Tibial nerve (tissue), 4 donors: ENCODE data around the gene ARL13A. TPM values are rescaled to one million over a fixed set of nuclear protein-coding genes. Genes with fewer than 3 reads are reported as not detected.
"Not testable (repeated sequence)": the region's sequence is repeated elsewhere in the genome, so short reads cannot be mapped to it uniquely, and the experiment has no call there.

Source experiments
- DNase-seq, 2 donors: peaks; one replicate each; pipeline ENCODE4 v3.0.0-alpha.2; 2019; ENCODE audit warnings: low spot score in 2 of 2
- H3K27ac ChIP-seq, 4 donors: fragments of 200-600 bp; sonication (generic) in 3 of 4; one replicate each; pipeline ENCODE4 v1.5.1; 2017 to 2019; ENCODE audit warnings: mild to moderate bottlenecking in 1 of 4
- H3K27me3 ChIP-seq, 2 donors: fragments of 200-600 bp; sonication (generic) in 1 of 2; one replicate each; pipeline versions ENCODE4 v1.5.1 to v1.6.0; 2017 to 2019
- H3K36me3 ChIP-seq, 3 donors: fragments of 200-600 bp; sonication (generic); one replicate each; pipeline ENCODE4 v1.5.1; 2018 to 2019
- H3K4me1 ChIP-seq, 4 donors: fragments of 200-600 bp; sonication (generic) in 3 of 4; one replicate each; pipeline ENCODE4 v1.5.1; 2017 to 2019
- H3K4me3 ChIP-seq, 4 donors: fragments of 200-600 bp; sonication (generic) in 3 of 4; one replicate each; pipeline ENCODE4 v1.5.1; 2017 to 2019; ENCODE audit warnings: mild to moderate bottlenecking in 1 of 4, moderate library complexity in 1 of 4
- H3K9me3 ChIP-seq, 4 donors: fragments of 200-600 bp; sonication (generic) in 3 of 4; one replicate each; pipeline ENCODE4 v1.5.1; 2017 to 2019
- CTCF ChIP-seq, 5 experiments: fragments of 200-600 bp in 3 of 5; fragments of 450-650 bp in 2 of 5; sonication (generic) in 3 of 5; IDR thresholded peaks; one replicate each; pipeline ENCODE4 v1.5.1; 2016 to 2019; ENCODE audit warnings: antibody characterized with exemption in 5 of 5, mild to moderate bottlenecking in 3 of 5, moderate library complexity in 2 of 5
- EP300 ChIP-seq, 2 donors: sonication (generic); formaldehyde crosslinking; IDR thresholded peaks; one replicate each; pipeline ENCODE4 v1.6.1; 2017; ENCODE audit warnings: antibody characterized with exemption in 2 of 2, mild to moderate bottlenecking in 1 of 2
- POLR2A ChIP-seq, 2 donors: fragments of 450-650 bp; IDR thresholded peaks; one replicate each; pipeline ENCODE4 v1.6.1; 2017; ENCODE audit warnings: antibody characterized with exemption in 2 of 2, mild to moderate bottlenecking in 2 of 2, moderate library complexity in 2 of 2
- WGBS, 2 donors: methylation state at CpG; one replicate each; pipeline ENCODE4 v1.1.5; 2018; 5-methylcytosine and 5-hydroxymethylcytosine counted together
- total RNA-seq, 4 donors: library from RNA; depleted of rRNA; stranded (reverse); fragments of >200 nt; gene quantifications; one replicate each; pipeline ENCODE4 v1.1.0, GENCODE V29; 2016

ARL13A gene
- total RNA-seq, 4 donors from 2014 or later: not detected

DNA sequence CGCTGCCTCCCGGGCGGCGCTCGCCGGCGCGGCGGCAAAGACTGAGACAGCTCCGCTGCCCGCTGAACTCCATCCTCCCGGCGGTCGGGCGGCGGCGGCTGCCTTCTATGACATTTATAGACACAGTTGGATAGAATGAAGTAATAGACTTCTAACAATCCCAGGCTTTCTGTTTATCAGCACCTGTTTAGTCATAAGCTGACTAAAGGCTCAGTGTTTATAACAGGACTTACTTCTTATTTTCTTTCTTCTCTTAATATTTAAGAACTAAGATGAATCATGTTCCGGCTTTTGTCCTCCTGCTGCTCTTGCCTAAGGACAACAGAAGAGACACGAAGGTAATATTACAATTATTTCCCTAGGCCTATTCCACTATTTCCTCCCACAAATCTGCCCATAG, 3.9 kb downstream of the ARL13A start:
- Histone ChIP-seq H3K4me3 (no peak overlapping the region), H3K27me3 (no peaks in the 10 kb centered on the region), H3K4me1 (no peaks in the 10 kb centered on the region), H3K27ac (no peak overlapping the region), H3K36me3 (peaks cover 0 to 8% (median 0%) of the 10 kb centered on the region in 3 donors), H3K9me3 (no peaks in the 10 kb centered on the region)
- DNase-seq: no peak
- 96 to 97% methylated on average over 10 to 19 of the region's 19 CpGs for WGBS, 2 donors
- TF ChIP-seq CTCF (IDR thresholded peaks at IDR 0.05) (no peak), POLR2A (IDR thresholded peaks at IDR 0.05) (no peak), EP300 (IDR thresholded peaks at IDR 0.05) (no peak)

GRCh38 chrX:100975212-100975611, 5.7 kb downstream of the ARL13A start:
- DNase-seq: no peak
- no peak overlapping the region for H3K27ac ChIP-seq
- H3K4me3 ChIP-seq: no peak overlapping the region
- WGBS, 2 donors: 96 to 97% methylated on average over 3 of the region's 3 CpGs
- H3K9me3 ChIP-seq: no peaks in the 10 kb centered on the region
- H3K4me1 ChIP-seq: no peaks in the 10 kb centered on the region
- no peaks in the 10 kb centered on the region for H3K27me3 ChIP-seq
- H3K36me3 ChIP-seq: peaks cover 0 to 10% (median 0%) of the 10 kb centered on the region in 3 donors
- TF ChIP-seq POLR2A (IDR thresholded peaks at IDR 0.05) (no peak), CTCF (IDR thresholded peaks at IDR 0.05) (no peak), EP300 (IDR thresholded peaks at IDR 0.05) (no peak)

- no peak for TF ChIP-seq POLR2A (IDR thresholded peaks at IDR 0.05)
- TF ChIP-seq CTCF (IDR thresholded peaks at IDR 0.05): no peak
- no peak for TF ChIP-seq EP300 (IDR thresholded peaks at IDR 0.05)
- no peak overlapping the region for H3K27ac ChIP-seq
- H3K4me3 ChIP-seq: no peak overlapping the region
- H3K9me3 ChIP-seq: no peaks in the 10 kb centered on the region
- no peaks in the 10 kb centered on the region for H3K4me1 ChIP-seq
- peaks cover 0 to 20% (median 0%) of the 10 kb centered on the region in 3 donors for H3K36me3 ChIP-seq
- WGBS, 2 donors: 82 to 100% methylated on average over 1 of the region's 1 CpG
- DNase-seq: no peak
- no peaks in the 10 kb centered on the region for H3K27me3 ChIP-seq
Observed at GRCh38 chrX:100976211-100976610, 6.7 kb downstream of the ARL13A start.

- no peak overlapping the region for H3K27ac ChIP-seq
- 75 to 77% methylated on average over 3 of the region's 3 CpGs for WGBS, 2 donors
- DNase-seq: no peak
- no peaks in the 10 kb centered on the region for H3K9me3 ChIP-seq
- H3K4me1 ChIP-seq: no peaks in the 10 kb centered on the region
- H3K4me3 ChIP-seq: no peak overlapping the region
- H3K36me3 ChIP-seq: peaks cover 0 to 16% (median 0%) of the 10 kb centered on the region in 3 donors
- TF ChIP-seq CTCF (IDR thresholded peaks at IDR 0.05): no peak
- TF ChIP-seq EP300 (IDR thresholded peaks at IDR 0.05): no peak
- TF ChIP-seq POLR2A (IDR thresholded peaks at IDR 0.05): no peak
- H3K27me3 ChIP-seq: no peaks in the 10 kb centered on the region
Observed at GRCh38 chrX:100979881-100980607, 10.5 kb downstream of the ARL13A start.

- 69 to 72% methylated on average over 3 to 6 of the region's 6 CpGs for WGBS, 2 donors
- Histone ChIP-seq H3K4me1 (no peaks in the 10 kb centered on the region), H3K9me3 (no peaks in the 10 kb centered on the region), H3K36me3 (peaks cover 0 to 16% (median 0%) of the 10 kb centered on the region in 3 donors), H3K27ac (no peak overlapping the region), H3K27me3 (no peaks in the 10 kb centered on the region), H3K4me3 (no peak overlapping the region)
- DNase-seq: no peak
- TF ChIP-seq POLR2A (IDR thresholded peaks at IDR 0.05) (no peak), CTCF (IDR thresholded peaks at IDR 0.05) (no peak), EP300 (IDR thresholded peaks at IDR 0.05) (no peak)
Observed at GRCh38 chrX:100980608-100981497, 11.3 kb downstream of the ARL13A start.

GRCh38 chrX:100981498-100981845, 12.0 kb downstream of the ARL13A start:
- not testable (repeated sequence) for H3K4me3 ChIP-seq, DNase-seq, H3K27ac ChIP-seq, H3K9me3 ChIP-seq, H3K27me3 ChIP-seq, H3K4me1 ChIP-seq
- WGBS, 2 donors: 92 to 100% methylated on average over 1 of the region's 1 CpG
- peaks cover 0 to 16% (median 0%) of the 10 kb centered on the region in 3 donors for H3K36me3 ChIP-seq
